ENCODE results near the gene TOP2A. TPM values are rescaled to one million over a fixed set of nuclear protein-coding genes. Genes with fewer than 3 reads are reported as not detected.

The TOP2A gene
- total RNA-seq, 1 experiment from 2014 or later = 230 TPM

DNA sequence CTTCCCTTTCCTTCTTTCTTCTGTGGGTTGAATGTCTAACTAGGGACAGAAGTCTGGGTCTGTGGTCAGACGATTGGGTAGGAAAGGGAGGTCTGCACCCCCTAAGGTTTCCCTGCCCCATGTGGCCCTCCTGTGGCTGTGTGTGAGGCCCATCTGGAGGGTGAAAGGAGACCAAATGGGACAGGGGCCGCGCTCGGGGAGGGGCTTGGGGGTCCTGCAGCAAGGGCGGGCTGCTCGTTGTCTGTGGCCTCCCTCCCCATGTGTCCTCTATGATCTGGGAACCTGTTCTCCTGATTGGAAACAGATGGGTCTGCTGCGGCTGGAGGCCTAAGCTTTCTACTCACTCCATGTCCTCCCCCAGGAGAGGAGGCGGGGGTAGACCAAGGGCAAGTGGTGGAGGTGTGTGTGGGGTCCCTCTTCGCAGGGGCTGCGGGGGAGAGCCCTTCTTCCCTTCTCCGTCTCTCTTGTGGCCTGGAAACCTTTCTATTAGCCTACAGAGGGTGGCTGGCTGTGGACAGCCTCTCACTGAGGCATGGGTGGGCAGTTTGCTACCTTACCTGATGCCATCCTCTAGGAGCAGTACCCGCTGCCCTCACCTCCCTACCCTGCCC lies 44.1 kb upstream of the TOP2A start:
- Histone ChIP-seq H3K14ac (ENCODE audit: insufficient read depth, low read length) (peak overlapping the region; percentile 41; the same call in 1 of the 2 replicates), H3K9me3 (ENCODE audit: control insufficient read depth, low read depth, low read length) (no peaks in the 10 kb centered on the region), H2BK120ac (ENCODE audit: low read depth, low read length, poor library complexity, severe bottlenecking) (no peak overlapping the region), H3K79me2 (ENCODE audit: insufficient read depth, low read length) (no peaks in the 10 kb centered on the region), H3K23me2 (ENCODE audit: insufficient read length, low read depth, low read length, poor library complexity, severe bottlenecking) (no peaks in the 10 kb centered on the region), H3K23ac (ENCODE audit: insufficient read length, low read depth, low read length) (no peak overlapping the region), H3K18ac (ENCODE audit: insufficient read length, low read depth, low read length) (peak overlapping the region; percentile 21), H3K4me1 (ENCODE audit: insufficient read depth, low read length) (peaks cover 7% of the 10 kb centered on the region; the same call in 1 of the 2 replicates), H2BK12ac (ENCODE audit: insufficient read length, low read depth, low read length) (no peak overlapping the region), H4K91ac (ENCODE audit: insufficient read length, low read depth, low read length) (no peak overlapping the region), H2BK20ac (ENCODE audit: low read depth, low read length, poor library complexity, severe bottlenecking) (no peak overlapping the region), H2AFZ (ENCODE audit: low read length) (no peak overlapping the region), H2BK5ac (ENCODE audit: insufficient read length, low read length) (no peak overlapping the region), H3K79me1 (ENCODE audit: insufficient read depth, low read depth, low read length, poor library complexity, severe bottlenecking) (no peaks in the 10 kb centered on the region), H3K27me3 (ENCODE audit: insufficient read depth, low read length) (no peaks in the 10 kb centered on the region), H4K5ac (ENCODE audit: insufficient read length, low read depth, low read length) (no peak overlapping the region), H4K20me1 (ENCODE audit: control insufficient read depth, insufficient read depth, insufficient read length) (peaks cover 2% of the 10 kb centered on the region), H3K4ac (ENCODE audit: low read depth, low read length) (no peak overlapping the region), H3K4me2 (ENCODE audit: insufficient read depth, insufficient read length, low read length) (no peak overlapping the region), H2BK15ac (ENCODE audit: low read depth, low read length) (no peak overlapping the region), H3K56ac (ENCODE audit: insufficient read length, low read depth, low read length) (no peak overlapping the region), H3K9ac (ENCODE audit: extremely low read depth, insufficient read length, low read length) (no peak overlapping the region), H4K8ac (replicated peaks; ENCODE audit: insufficient read length, low read depth, low read length) (no peak overlapping the region), H3T11ph (ENCODE audit: low read length) (no peak overlapping the region), H2AK5ac (ENCODE audit: insufficient read length, low read length) (no peak overlapping the region), H3K27ac (ENCODE audit: insufficient read length, low read depth, low read length) (no peak overlapping the region)
- DNase-seq = no peak
- no CpG with 5 or more reads among the region's 12 CpGs for WGBS (ENCODE audit: extremely low coverage, insufficient read length, low lambda C conversion rate)
- Mint-ChIP-seq H3K36me3 (ENCODE audit: insufficient read depth in 1 of 3, low read depth in 3 of 3) (peaks cover 4 to 11% (median 8%) of the 10 kb centered on the region in 3 experiments; a peak in 4 of 7 replicates), H3K27me3 (ENCODE audit: low read depth) (peaks cover 3% of the 10 kb centered on the region; the same call in 1 of the 2 replicates), H3K9me3 (peaks cover 2 to 3% of the 10 kb centered on the region in 2 experiments; a peak in 1 of 5 replicates), H3K27ac (peak overlapping the region; percentile 20 to 40 (median 39); a peak in 2 of 7 replicates), H3K4me1 (peaks cover 43 to 58% of the 10 kb centered on the region in 2 experiments), H3K4me3 (no peak overlapping the region)
- TF ChIP-seq, protein P1, sequence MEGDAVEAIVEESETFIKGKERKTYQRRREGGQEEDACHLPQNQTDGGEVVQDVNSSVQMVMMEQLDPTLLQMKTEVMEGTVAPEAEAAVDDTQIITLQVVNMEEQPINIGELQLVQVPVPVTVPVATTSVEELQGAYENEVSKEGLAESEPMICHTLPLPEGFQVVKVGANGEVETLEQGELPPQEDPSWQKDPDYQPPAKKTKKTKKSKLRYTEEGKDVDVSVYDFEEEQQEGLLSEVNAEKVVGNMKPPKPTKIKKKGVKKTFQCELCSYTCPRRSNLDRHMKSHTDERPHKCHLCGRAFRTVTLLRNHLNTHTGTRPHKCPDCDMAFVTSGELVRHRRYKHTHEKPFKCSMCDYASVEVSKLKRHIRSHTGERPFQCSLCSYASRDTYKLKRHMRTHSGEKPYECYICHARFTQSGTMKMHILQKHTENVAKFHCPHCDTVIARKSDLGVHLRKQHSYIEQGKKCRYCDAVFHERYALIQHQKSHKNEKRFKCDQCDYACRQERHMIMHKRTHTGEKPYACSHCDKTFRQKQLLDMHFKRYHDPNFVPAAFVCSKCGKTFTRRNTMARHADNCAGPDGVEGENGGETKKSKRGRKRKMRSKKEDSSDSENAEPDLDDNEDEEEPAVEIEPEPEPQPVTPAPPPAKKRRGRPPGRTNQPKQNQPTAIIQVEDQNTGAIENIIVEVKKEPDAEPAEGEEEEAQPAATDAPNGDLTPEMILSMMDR (conservative IDR thresholded peaks at IDR 0.05) = no peak
